Measurements from ENCODE around the gene ZC3H10. TPM values are rescaled to one million over a fixed set of nuclear protein-coding genes. Genes with fewer than 3 reads are reported as not detected.
"Not testable (repeated sequence)": the region's sequence is repeated elsewhere in the genome, so short reads cannot be mapped to it uniquely, and the experiment has no call there.

ZC3H10 gene
- total RNA-seq, 1 experiment from 2014 or later = 5.6 TPM

DNA sequence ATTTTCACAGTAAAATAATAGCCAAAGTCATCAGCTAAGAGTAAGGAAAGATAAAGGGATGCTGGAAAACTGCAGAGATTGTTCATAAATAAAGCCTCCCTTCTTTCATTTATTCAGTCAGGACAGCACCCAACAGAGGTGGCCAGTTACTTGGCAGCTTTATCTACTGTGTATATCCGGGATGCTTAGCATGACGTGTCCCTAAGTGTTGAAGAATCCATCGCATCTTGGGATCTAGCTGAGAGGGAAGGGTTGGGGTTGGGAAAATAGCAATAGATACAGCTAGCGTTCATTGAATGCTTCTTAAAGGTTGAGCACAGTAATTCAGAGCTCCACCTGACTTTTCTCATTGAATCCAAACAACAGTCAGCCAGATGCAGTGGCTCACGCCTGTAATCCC lies 43.7 kb upstream of the ZC3H10 start:
- Histone ChIP-seq H3K4me2 (ENCODE audit: low read length) (no peak overlapping the region), H3K4me1 (ENCODE audit: insufficient read depth, low read length) (peaks cover 5% of the 10 kb centered on the region; the same call in 1 of the 2 replicates), H2AFZ (ENCODE audit: low read length) (no peak overlapping the region), H3K27me3 (ENCODE audit: low read length) (no peaks in the 10 kb centered on the region), H3K9me2 (replicated peaks; ENCODE audit: low read length) (no peaks in the 10 kb centered on the region), H3K4me3 (ENCODE audit: low read length) (no peak overlapping the region), H3K9me3 (ENCODE audit: low read length) (no peaks in the 10 kb centered on the region), H3K27ac (ENCODE audit: low read length) (no peak overlapping the region), H3F3A (ENCODE audit: low read length, unreplicated experiment) (no peaks in the 10 kb centered on the region), H3K36me3 (ENCODE audit: low read depth, low read length) (no peaks in the 10 kb centered on the region), H3K79me2 (ENCODE audit: low read length) (no peaks in the 10 kb centered on the region), H4K20me1 (ENCODE audit: low read length) (no peaks in the 10 kb centered on the region), H3K9ac (ENCODE audit: low read length) (no peak overlapping the region)
- intact Hi-C loops (cut with micrococcal nuclease) = no loop called here
- CTCF ChIA-PET = no interaction called here
- POLR2A ChIA-PET (ENCODE audit: unreplicated experiment) = interaction anchor here (0.6 kb wide), 1 partner anchor 100 kb away, joined by 3 read pairs; no protein-coding TSS in a partner anchor
- BruUV-seq (replicated peaks) = no TSS peak
- no peak for TF ChIP-seq EZH2 (IDR thresholded peaks at IDR 0.05; ENCODE audit: low read length, unreplicated experiment)
- TF ChIP-seq, protein P1, sequence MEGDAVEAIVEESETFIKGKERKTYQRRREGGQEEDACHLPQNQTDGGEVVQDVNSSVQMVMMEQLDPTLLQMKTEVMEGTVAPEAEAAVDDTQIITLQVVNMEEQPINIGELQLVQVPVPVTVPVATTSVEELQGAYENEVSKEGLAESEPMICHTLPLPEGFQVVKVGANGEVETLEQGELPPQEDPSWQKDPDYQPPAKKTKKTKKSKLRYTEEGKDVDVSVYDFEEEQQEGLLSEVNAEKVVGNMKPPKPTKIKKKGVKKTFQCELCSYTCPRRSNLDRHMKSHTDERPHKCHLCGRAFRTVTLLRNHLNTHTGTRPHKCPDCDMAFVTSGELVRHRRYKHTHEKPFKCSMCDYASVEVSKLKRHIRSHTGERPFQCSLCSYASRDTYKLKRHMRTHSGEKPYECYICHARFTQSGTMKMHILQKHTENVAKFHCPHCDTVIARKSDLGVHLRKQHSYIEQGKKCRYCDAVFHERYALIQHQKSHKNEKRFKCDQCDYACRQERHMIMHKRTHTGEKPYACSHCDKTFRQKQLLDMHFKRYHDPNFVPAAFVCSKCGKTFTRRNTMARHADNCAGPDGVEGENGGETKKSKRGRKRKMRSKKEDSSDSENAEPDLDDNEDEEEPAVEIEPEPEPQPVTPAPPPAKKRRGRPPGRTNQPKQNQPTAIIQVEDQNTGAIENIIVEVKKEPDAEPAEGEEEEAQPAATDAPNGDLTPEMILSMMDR (conservative IDR thresholded peaks at IDR 0.05; ENCODE audit: low read depth, low read length) = no peak
- no peak for TF ChIP-seq EZH2phosphoT487 (IDR thresholded peaks at IDR 0.05; ENCODE audit: borderline replicate concordance, low read length)
- ATAC-seq (no peak), DNase-seq (no peak)

DNA sequence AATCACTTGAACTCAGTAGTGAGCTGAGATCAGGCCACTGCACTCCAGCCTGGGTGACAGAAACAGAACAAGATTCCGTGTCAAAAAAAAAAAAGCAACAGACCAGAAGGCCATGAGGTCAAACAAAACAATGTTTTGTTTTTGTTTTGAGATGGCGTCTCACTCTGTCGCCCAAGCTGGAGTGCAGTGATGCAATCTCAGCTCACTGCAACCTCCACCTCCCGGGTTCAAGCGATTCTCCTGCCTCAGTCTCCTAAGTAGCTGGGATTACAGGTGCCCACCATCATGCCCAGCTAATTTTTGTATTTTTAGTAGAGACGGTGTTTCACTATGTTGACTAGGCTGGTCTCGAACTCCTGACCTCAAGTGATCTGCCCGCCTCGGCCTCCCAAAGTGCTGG lies 40.1 kb upstream of the ZC3H10 start:
- ATAC-seq; H3K36me3 ChIP-seq (ENCODE audit: low read depth, low read length); H3K4me2 ChIP-seq (ENCODE audit: low read length); H3K9ac ChIP-seq (ENCODE audit: low read length); H3K27me3 ChIP-seq (ENCODE audit: low read length); BruUV-seq (replicated peaks); H2AFZ ChIP-seq (ENCODE audit: low read length); H3K27ac ChIP-seq (ENCODE audit: low read length); H3K4me3 ChIP-seq (ENCODE audit: low read length); POLR2A ChIA-PET (ENCODE audit: unreplicated experiment); H4K20me1 ChIP-seq (ENCODE audit: low read length); H3F3A ChIP-seq (ENCODE audit: low read length, unreplicated experiment); DNase-seq; H3K9me2 ChIP-seq (replicated peaks; ENCODE audit: low read length); CTCF ChIA-PET; H3K9me3 ChIP-seq (ENCODE audit: low read length): not testable (repeated sequence)
- intact Hi-C loops (cut with micrococcal nuclease) = loop anchor here (5.0 kb wide), 1 partner anchor 39 kb away; the partner anchor contains the start of genes RPL41 and ZC3H10
- H3K4me1 ChIP-seq (ENCODE audit: insufficient read depth, low read length) = peaks cover 19% of the 10 kb centered on the region
- H3K79me2 ChIP-seq (ENCODE audit: low read length) = peaks cover 27% of the 10 kb centered on the region

DNA sequence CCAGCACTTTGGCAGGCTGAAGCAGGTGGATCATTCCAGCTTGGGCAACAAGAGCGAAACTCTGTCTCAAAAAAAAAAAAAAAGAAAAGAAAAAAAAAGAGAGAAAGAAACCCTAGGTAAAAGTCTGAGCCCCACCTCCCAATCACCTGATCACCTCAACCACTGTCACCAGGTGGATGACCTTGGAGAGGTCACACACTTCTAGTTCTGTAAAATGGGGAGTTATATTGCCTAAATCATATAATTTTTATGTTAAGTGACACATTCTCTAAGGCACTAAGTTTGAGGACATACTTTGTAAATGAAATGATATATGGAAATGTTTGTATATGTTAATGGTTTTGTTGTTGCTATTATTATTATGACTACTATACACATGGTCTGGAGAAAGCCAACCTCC lies 39.6 kb upstream of the ZC3H10 start:
- H4K20me1 ChIP-seq (ENCODE audit: low read length) = no peaks in the 10 kb centered on the region
- peaks cover 27% of the 10 kb centered on the region for H3K79me2 ChIP-seq (ENCODE audit: low read length)
- CTCF ChIA-PET = no interaction called here
- peak overlapping the region; percentile 93 for H2AFZ ChIP-seq (ENCODE audit: low read length)
- H3K9me3 ChIP-seq (ENCODE audit: low read length) = no peaks in the 10 kb centered on the region
- peaks cover 19% of the 10 kb centered on the region for H3K4me1 ChIP-seq (ENCODE audit: insufficient read depth, low read length)
- no peaks in the 10 kb centered on the region for H3K9me2 ChIP-seq (replicated peaks; ENCODE audit: low read length)
- intact Hi-C loops (cut with micrococcal nuclease) = loop anchor here (5.0 kb wide), 1 partner anchor 39 kb away; the partner anchor contains the start of genes RPL41 and ZC3H10
- no peak for ATAC-seq
- no peak for DNase-seq
- H3K9ac ChIP-seq (ENCODE audit: low read length) = no peak overlapping the region
- peak overlapping the region; percentile 86 for H3K4me3 ChIP-seq (ENCODE audit: low read length)
- no peaks in the 10 kb centered on the region for H3F3A ChIP-seq (ENCODE audit: low read length, unreplicated experiment)
- H3K27ac ChIP-seq (ENCODE audit: low read length) = no peak overlapping the region
- POLR2A ChIA-PET (ENCODE audit: unreplicated experiment) = no interaction called here
- H3K36me3 ChIP-seq (ENCODE audit: low read depth, low read length) = no peaks in the 10 kb centered on the region
- H3K4me2 ChIP-seq (ENCODE audit: low read length) = peak overlapping the region; percentile 93
- BruUV-seq (replicated peaks) = no TSS peak
- H3K27me3 ChIP-seq (ENCODE audit: low read length) = no peaks in the 10 kb centered on the region
- TF ChIP-seq, protein P1 (conservative IDR thresholded peaks at IDR 0.05; ENCODE audit: low read depth, low read length) = no peak
- TF ChIP-seq EZH2 (IDR thresholded peaks at IDR 0.05; ENCODE audit: low read length, unreplicated experiment) = no peak
- TF ChIP-seq EZH2phosphoT487 (IDR thresholded peaks at IDR 0.05; ENCODE audit: borderline replicate concordance, low read length) = no peak
